NCI-H1417 treated with DMSO at 0.1 percent for 48 hours (cell line): Measurements from ENCODE around the gene NTNG1.

Source experiments
- DNase-seq: peaks from one replicate; lab custom pipeline; 2025; lab: John Stamatoyannopoulos, UW

The NTNG1 gene

GRCh38 chr1:107263291-107263915, 122.6 kb downstream of the NTNG1 start:
- no peak for DNase-seq

GRCh38 chr1:107264007-107264406, 123.2 kb downstream of the NTNG1 start:
- DNase-seq, result no peak

DNA sequence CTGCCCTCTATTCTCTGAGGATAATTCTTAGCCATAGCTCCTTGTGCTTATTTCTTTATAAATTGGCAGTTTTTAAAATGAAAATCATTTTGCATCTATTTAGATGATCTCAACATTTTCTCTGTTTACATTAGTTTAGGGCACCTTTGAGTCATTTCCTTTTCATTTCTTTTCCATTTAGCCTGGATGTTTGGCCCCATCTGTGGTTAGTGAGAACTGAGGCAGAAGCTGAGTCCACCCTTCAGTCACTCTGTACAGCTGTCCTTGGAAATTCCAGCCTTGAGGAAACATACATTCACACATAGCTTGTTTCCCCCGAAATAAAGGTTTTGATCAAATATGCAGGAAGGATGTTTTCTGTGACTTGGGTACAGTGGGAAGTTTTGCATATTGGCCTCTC, 123.7 kb downstream of the NTNG1 start:
- DNase-seq, result no peak

GRCh38 chr1:107267489-107267888, 126.7 kb downstream of the NTNG1 start:
- DNase-seq, result no peak

DNA sequence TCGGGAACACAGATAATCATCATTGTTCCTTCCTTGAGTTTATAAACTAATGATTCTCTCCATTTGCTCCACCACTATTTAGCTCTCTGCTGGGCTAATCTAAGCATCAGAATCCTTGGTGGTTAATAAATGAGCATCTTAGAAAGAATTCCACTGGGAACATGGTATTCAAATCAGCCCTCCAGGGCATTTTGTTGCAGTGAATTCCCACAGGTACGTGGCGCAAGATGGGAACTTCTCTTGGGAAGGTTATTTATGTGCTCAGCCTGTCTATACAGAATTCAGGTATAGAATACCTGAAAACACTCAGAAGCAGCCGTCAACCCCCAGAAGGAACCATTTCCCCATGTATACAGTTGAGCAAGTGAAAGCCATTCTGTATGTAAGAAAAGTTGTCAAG, 131.5 kb downstream of the NTNG1 start:
- DNase-seq, result no peak

DNA sequence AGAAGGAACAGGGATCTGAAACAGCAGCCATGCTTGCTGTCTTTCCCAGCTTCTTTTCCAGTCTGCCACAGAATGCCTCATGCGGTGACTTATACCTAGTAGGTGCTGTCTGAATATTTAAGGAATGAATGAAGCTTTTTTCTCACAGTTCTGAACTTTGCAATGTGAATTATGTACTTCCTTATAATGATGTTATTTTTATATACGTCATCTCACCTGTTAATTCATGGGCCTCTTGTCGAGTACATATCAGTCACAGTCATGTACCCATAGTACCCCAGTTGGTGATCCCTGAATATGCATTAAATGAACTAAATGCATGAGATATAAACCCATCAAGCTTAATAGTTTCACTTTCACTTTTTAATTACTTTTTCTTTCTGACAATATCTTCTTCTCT, 132.7 kb downstream of the NTNG1 start:
- DNase-seq, result no peak

- no peak for DNase-seq
These were observed 133.4 kb downstream of the NTNG1 start for GRCh38 chr1:107274227-107274626.

DNA sequence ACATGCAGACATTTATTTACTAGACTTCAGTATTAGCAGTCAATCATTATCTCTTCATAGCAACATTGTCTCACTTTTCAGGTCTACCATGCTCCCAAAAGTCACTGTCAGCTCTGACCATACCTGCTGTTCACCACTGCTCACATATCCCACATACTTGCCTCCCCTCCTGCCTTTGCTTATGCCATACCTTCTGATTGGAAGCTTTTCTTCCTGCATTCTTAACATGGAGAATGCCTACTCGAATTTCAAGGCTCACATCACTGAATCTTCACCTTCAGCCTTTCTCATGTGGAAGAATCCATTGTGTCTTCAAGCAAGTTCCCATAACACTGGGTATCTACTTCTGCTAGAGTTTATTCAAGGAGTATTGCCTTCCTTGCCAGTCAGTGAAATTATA, 135.4 kb downstream of the NTNG1 start:
- no peak for DNase-seq

DNA sequence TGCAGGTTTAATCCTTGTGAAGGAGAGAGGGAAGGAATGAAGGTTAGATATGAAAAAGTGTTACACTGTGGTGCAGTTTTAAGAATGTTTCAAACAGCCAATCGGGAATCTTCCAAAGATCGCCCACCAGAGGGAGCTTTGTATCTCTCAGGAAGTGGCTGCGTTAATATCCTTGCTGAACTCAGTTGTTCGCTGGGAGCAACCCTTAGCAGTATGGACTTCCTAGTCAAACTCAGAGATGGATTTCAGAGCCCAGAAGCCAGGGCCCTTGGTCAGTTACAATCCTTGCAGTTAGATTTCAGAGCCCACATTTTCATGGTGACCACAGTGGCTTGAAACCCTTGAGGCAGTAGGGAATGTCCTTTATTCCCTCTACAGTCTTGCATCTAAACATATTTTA, 136.2 kb downstream of the NTNG1 start:
- no peak for DNase-seq

DNA sequence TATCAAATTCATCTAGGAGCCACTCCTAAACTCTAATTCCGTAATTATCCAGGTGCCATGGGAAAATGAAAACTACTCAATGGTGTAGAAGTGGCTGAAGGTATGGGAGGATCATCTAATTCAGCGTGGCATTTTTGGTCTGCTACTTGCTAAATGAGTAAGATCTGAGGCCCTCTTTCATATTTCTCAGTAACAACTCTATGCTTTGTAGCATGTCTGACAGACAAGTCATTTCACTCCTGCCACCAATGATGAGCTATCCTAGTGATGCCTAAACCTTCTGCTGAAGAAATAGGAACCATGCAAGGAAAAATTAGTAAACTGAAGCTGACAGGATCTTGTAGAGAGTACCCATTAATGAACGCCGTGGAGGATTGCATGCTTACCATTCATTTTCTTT, 145.3 kb downstream of the NTNG1 start:
- no peak for DNase-seq

DNA sequence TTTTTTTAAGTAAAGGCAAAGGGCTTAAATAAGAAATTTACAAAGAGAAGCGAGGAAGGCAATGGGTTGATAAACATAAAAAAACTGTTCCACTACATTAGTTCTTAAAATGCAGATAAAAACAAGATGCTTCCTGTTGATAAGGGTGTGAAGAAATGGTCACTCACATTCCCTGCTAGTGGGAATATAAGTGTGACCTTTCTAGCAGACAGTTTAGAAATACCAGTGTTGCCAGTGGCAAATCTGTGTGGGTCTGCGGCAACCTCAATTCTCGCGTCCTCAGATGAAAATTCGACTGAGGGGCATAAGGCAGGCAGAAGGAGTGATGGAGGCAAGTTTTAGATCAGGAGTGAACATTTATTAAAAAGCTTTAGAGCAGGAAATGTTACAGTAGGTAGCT, 151.1 kb downstream of the NTNG1 start:
- DNase-seq, result no peak

- DNase-seq, result no peak
These were observed 153.2 kb downstream of the NTNG1 start for GRCh38 chr1:107293901-107294613.

- no peak for DNase-seq
These were observed 153.8 kb downstream of the NTNG1 start for GRCh38 chr1:107294686-107295085.

DNA sequence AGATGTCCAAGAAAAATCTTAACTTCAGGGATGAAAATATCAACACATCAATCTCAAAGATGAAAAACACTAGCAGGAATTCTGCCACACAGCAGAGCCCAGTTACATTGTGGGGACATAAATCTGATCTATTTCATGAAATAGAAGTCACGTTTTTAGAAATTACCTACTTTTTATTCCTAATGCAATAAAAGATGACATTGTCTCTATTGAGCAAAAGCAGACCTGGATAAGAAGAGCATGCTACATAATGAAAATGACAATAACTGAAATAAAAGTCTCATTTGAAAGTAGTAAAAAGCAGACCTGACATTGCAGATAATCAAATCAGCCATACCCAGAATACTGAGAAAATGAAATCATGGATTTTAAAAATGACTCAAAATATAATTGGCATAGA, 156.8 kb downstream of the NTNG1 start:
- DNase-seq, result no peak

DNA sequence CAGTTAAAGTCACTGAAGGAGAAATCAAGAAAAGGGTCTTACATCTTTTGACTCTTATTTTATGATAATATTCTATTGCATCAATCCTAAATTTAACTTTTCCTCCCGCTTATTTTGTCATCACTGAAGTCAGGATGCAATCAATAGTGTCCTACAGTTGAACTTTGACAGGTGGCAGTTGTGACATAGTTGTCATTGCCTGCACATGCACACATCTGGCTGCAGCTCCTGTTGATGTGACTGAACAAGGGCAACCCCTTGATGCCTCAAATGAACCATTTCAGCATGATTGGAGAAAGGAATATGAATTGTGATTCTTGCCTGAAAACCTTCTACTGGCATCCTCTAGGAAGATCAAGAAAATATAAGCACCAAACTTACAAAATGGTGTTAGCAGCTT, 157.7 kb downstream of the NTNG1 start:
- DNase-seq, result no peak

GRCh38 chr1:107299521-107299920, 158.7 kb downstream of the NTNG1 start:
- no peak for DNase-seq

- DNase-seq, result no peak
These were observed 169.1 kb downstream of the NTNG1 start for GRCh38 chr1:107309962-107310361.

- DNase-seq, result no peak
These were observed 174.8 kb downstream of the NTNG1 start for GRCh38 chr1:107315652-107316051.

DNA sequence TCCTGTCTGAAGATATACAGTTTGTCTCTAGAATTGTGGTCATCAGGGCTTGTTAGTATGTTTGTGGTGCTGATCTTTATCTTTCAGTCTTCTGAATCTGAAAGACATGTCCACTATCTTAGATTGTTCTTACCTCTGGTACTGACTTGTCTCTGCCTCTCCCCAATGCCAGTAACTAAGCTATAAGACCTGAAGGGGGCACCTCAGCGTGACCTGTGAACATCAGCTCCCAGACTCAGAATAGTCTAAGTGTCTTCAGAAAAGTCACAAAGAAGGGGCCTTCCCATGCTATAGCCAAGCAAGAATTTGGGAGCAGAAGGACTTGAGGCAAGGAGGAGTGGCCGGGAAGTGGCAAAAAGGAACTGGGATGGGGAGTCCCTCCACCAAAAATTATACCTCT, 178.1 kb downstream of the NTNG1 start:
- DNase-seq, result no peak

DNA sequence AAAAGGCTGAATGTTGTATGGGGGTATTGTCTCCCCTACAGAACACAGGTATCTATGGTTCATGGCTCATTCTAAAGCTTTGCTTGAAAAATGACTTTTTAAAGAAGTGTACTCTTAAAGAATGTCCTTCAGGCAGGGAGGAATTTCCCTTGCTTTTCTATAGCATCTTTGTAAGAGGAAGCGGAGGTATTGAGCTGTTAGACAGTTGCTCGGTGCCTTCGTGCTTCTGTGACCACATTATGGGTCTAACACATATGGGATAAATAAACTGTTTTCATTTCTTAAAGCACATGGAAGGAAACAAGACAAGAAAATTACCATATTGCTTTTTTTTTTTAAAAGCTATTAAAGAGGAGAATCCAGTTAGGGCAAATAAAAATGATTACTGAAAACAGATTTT, 182.9 kb downstream of the NTNG1 start:
- no peak for DNase-seq

GRCh38 chr1:107326824-107327445, 186.1 kb downstream of the NTNG1 start:
- DNase-seq, result no peak

GRCh38 chr1:107327446-107327845, 186.6 kb downstream of the NTNG1 start:
- no peak for DNase-seq

GRCh38 chr1:107328087-107328486, 187.2 kb downstream of the NTNG1 start:
- no peak for DNase-seq

- no peak for DNase-seq
These were observed 198.9 kb downstream of the NTNG1 start for GRCh38 chr1:107339775-107340174.
